GM12878 (cell line): ENCODE measurements around the gene PRUNE2.

ENCODE experiments used
- MYC ChIP-seq: IDR thresholded peaks from 2 replicates; pipeline ENCODE4 v1.6.1; 2011; ENCODE audit warnings: mild to moderate bottlenecking, low read length, moderate library complexity, inconsistent platforms; ENCODE audit not compliant: insufficient read depth, insufficient replicate concordance, insufficient read length, severe bottlenecking
- POLR2A ChIP-seq: IDR thresholded peaks from 2 replicates; pipeline ENCODE4 v1.6.1; 2011; ENCODE audit warnings: low read depth, mild to moderate bottlenecking, low read length
- POLR2AphosphoS2 ChIP-seq: IDR thresholded peaks from 2 replicates; pipeline ENCODE4 v1.6.1; 2011; ENCODE audit warnings: low read depth, mild to moderate bottlenecking, low read length, improper control_type of control experiment, moderate library complexity
- REST ChIP-seq: IDR thresholded peaks from 2 replicates; pipeline ENCODE4 v1.6.1; 2012; ENCODE audit warnings: mild to moderate bottlenecking, low read depth, low read length
- TF ChIP-seq, protein P1 (sequence below), 3 experiments: IDR thresholded peaks in 2 of 3; conservative IDR thresholded peaks in 1 of 3; 2 replicates each; pipeline ENCODE4 v1.5.1; 2011; ENCODE audit warnings: low read depth in 3 of 3, low read length in 3 of 3, mild to moderate bottlenecking in 3 of 3, control low read depth in 2 of 3, moderate library complexity in 2 of 3, inconsistent platforms in 1 of 3, mixed read lengths in 1 of 3; ENCODE audit not compliant: control insufficient read depth in 2 of 3, insufficient read depth in 1 of 3; ENCODE audit errors: extremely low read depth in 1 of 3
- TF ChIP-seq, protein P2 (sequence below): IDR thresholded peaks from 2 replicates; pipeline ENCODE4 v1.6.1; 2012; ENCODE audit warnings: low read depth, low read length, improper control_type of control experiment

DNA sequence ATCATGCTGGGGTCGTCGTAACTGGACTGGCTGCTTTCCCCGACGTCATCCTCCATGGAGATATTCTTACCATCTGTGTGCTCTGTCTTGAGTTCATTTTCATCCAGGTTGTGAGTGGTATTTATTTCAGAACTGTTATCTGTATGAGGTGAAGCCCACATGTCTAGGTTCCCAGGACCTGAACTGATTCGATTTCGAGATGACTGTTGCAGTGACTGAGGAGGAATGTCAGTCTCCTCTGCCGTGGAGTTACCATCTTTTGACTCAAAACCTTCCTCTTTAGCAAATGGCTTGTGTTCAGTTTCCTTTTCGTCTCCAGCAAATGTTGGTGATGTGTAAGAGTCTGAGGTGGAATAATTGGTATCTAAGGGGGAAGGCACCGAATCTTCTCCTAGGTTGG lies 196.9 kb downstream of the PRUNE2 start:
- TF ChIP-seq, protein P1, sequence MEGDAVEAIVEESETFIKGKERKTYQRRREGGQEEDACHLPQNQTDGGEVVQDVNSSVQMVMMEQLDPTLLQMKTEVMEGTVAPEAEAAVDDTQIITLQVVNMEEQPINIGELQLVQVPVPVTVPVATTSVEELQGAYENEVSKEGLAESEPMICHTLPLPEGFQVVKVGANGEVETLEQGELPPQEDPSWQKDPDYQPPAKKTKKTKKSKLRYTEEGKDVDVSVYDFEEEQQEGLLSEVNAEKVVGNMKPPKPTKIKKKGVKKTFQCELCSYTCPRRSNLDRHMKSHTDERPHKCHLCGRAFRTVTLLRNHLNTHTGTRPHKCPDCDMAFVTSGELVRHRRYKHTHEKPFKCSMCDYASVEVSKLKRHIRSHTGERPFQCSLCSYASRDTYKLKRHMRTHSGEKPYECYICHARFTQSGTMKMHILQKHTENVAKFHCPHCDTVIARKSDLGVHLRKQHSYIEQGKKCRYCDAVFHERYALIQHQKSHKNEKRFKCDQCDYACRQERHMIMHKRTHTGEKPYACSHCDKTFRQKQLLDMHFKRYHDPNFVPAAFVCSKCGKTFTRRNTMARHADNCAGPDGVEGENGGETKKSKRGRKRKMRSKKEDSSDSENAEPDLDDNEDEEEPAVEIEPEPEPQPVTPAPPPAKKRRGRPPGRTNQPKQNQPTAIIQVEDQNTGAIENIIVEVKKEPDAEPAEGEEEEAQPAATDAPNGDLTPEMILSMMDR (IDR thresholded peaks at IDR 0.05 in 2 of 3, conservative IDR thresholded peaks at IDR 0.05 in 1 of 3; ENCODE audit: control insufficient read depth in 2 of 3, extremely low read depth in 1 of 3, insufficient read depth in 1 of 3, low read depth in 3 of 3, low read length in 3 of 3), result no peak
- no peak for TF ChIP-seq POLR2AphosphoS2
- TF ChIP-seq, protein P2, sequence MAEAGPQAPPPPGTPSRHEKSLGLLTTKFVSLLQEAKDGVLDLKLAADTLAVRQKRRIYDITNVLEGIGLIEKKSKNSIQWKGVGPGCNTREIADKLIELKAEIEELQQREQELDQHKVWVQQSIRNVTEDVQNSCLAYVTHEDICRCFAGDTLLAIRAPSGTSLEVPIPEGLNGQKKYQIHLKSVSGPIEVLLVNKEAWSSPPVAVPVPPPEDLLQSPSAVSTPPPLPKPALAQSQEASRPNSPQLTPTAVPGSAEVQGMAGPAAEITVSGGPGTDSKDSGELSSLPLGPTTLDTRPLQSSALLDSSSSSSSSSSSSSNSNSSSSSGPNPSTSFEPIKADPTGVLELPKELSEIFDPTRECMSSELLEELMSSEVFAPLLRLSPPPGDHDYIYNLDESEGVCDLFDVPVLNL, result no peak
- TF ChIP-seq MYC, result no peak
- no peak for TF ChIP-seq POLR2A
- no peak for TF ChIP-seq REST
